Prostate gland (tissue), 2 donors: Measurements from ENCODE around the gene PHLPP1. TPM values are rescaled to one million over a fixed set of nuclear protein-coding genes. Genes with fewer than 3 reads are reported as not detected.
"Not testable (repeated sequence)": the region's sequence is repeated elsewhere in the genome, so short reads cannot be mapped to it uniquely, and the experiment has no call there.

Experiments used
- DNase-seq: peaks from one replicate; pipeline ENCODE4 v3.0.0-alpha.2; 2019; ENCODE audit warnings: low spot score
- H3K27ac ChIP-seq, 2 donors: fragments of 200-600 bp; sonication (generic); 2 replicates each; pipeline ENCODE4 v1.5.1; 2017 to 2019
- H3K27me3 ChIP-seq: fragments of 200-600 bp; sonication (generic); replicated peaks from 2 replicates; pipeline ENCODE4 v1.5.1; 2019; ENCODE audit not compliant: insufficient read depth
- H3K36me3 ChIP-seq, 2 donors: fragments of 200-600 bp; sonication (generic); 1 replicate in 1 of 2; 2 replicates in 1 of 2; pipeline versions ENCODE4 v1.5.1 to v1.8.1; 2017 to 2019
- H3K4me1 ChIP-seq: fragments of 200-600 bp; sonication (generic); replicated peaks from 2 replicates; pipeline ENCODE4 v1.5.1; 2019
- H3K4me3 ChIP-seq, 2 donors: fragments of 200-600 bp; sonication (generic); 2 replicates each; pipeline ENCODE4 v1.5.1; 2017 to 2019
- H3K9me3 ChIP-seq: fragments of 200-600 bp; sonication (generic); 2 replicates; pipeline ENCODE4 v1.5.1; 2017
- POLR2A ChIP-seq: fragments of 450-650 bp; IDR thresholded peaks from one replicate; pipeline ENCODE4 v1.6.1; 2016; ENCODE audit warnings: antibody characterized with exemption, mild to moderate bottlenecking
- POLR2AphosphoS5 ChIP-seq: sonication (generic); formaldehyde crosslinking; IDR thresholded peaks from one replicate; pipeline ENCODE4 v1.6.1; 2017; ENCODE audit warnings: antibody characterized with exemption
- WGBS: methylation state at CpG from one replicate; pipeline ENCODE4 v1.1.5; 2018; 5-methylcytosine and 5-hydroxymethylcytosine counted together
- intact Hi-C: fragments of 100-400 bp; cut with DNase I; formaldehyde crosslinking; loops from one replicate; pipeline ENCODE4 v1.14.2; 2022
- total RNA-seq, 2 donors: library from RNA; depleted of rRNA; stranded (reverse); fragments of >200 nt; gene quantifications; one replicate each; pipeline ENCODE4 v1.1.0, GENCODE V29; 2016
- TF ChIP-seq, protein P1 (sequence below), 4 experiments: fragments of 200-600 bp in 2 of 4; fragments of 450-650 bp in 2 of 4; sonication (generic) in 2 of 4; IDR thresholded peaks; 1 replicate in 3 of 4; 2 replicates in 1 of 4; pipeline ENCODE4 v1.5.1; 2016 to 2019; ENCODE audit warnings: antibody characterized with exemption in 4 of 4, mild to moderate bottlenecking in 2 of 4, moderate library complexity in 2 of 4

Gene PHLPP1
- total RNA-seq, 2 donors from 2014 or later: 16.8 to 44.1 TPM

DNA sequence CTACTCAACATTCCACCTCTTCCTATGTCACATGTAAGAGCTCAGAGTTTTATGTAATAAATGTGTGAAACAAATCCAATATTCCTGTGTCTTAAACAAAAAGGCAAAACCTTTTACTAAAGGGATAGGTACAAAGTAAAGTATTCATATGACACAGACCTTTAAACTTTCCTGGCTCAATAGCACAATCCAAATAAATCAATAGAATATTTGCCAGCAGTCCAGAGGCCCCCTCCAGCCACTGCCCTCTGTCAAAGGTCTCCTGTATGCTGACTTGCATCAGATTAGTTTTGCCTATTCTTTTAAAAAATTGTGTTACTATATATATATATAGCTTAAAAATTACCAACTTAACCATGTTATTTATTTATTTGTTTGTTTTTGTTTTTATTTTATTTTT is 17.7 kb upstream of the PHLPP1 start:
- Histone ChIP-seq H3K36me3 (no peaks in the 10 kb centered on the region), H3K27ac (no peak overlapping the region), H3K9me3 (no peaks in the 10 kb centered on the region), H3K27me3 (no peaks in the 10 kb centered on the region), H3K4me1 (no peaks in the 10 kb centered on the region), H3K4me3 (no peak overlapping the region)
- TF ChIP-seq POLR2AphosphoS5 (no peak), POLR2A (no peak)
- TF ChIP-seq, protein P1, sequence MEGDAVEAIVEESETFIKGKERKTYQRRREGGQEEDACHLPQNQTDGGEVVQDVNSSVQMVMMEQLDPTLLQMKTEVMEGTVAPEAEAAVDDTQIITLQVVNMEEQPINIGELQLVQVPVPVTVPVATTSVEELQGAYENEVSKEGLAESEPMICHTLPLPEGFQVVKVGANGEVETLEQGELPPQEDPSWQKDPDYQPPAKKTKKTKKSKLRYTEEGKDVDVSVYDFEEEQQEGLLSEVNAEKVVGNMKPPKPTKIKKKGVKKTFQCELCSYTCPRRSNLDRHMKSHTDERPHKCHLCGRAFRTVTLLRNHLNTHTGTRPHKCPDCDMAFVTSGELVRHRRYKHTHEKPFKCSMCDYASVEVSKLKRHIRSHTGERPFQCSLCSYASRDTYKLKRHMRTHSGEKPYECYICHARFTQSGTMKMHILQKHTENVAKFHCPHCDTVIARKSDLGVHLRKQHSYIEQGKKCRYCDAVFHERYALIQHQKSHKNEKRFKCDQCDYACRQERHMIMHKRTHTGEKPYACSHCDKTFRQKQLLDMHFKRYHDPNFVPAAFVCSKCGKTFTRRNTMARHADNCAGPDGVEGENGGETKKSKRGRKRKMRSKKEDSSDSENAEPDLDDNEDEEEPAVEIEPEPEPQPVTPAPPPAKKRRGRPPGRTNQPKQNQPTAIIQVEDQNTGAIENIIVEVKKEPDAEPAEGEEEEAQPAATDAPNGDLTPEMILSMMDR (IDR thresholded peaks at IDR 0.05): no peak
- intact Hi-C loops: no loop called here
- no peak for DNase-seq

DNA sequence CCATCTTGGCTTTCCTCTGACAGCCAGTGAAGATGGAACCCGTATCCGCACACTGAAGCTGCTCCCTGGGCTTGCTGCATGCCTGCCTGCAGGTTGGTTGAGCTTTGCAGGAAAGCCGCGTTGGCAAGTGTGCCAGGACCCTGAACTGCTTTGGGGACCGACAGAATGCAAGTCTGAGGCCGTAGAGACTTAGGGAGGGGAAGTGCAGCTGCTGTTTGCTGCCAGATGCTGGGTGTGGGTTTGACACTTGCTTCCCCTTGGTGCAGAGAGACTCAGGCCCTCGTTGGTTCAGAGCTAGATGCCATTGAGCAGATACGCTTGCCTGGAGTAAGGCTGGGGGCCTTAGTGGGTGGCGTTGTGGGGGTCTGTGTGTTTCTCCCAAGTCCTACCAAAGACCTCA is 13.1 kb upstream of the PHLPP1 start:
- DNase-seq: no peak
- intact Hi-C loops: no loop called here
- TF ChIP-seq POLR2AphosphoS5: no peak
- no peak for TF ChIP-seq POLR2A
- TF ChIP-seq, protein P1 (IDR thresholded peaks at IDR 0.05): no peak
- H3K4me3 ChIP-seq: no peak overlapping the region
- 74% methylated on average over 9 of the region's 9 CpGs for WGBS
- H3K36me3 ChIP-seq: no peaks in the 10 kb centered on the region
- no peaks in the 10 kb centered on the region for H3K4me1 ChIP-seq
- no peak overlapping the region for H3K27ac ChIP-seq
- H3K27me3 ChIP-seq: no peaks in the 10 kb centered on the region
- no peaks in the 10 kb centered on the region for H3K9me3 ChIP-seq

DNA sequence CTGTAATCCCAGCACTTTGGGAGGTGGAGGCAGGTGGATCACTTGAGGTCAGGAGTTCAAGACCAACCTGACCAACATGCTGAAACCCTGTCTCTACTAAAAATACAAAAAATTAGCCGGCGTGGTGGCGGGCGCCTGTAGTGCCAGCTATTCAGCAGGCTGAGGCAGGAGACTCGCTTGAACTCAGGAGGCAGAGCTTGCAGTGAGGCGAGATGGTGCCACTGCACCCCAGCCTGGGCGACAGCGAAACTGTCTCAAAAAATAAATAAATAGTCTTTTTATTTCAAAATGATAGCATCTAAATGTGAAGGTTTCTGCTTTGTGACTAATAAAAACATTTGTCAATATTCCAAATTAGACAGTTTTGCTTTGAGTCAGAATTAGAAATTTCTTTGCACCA is 8.5 kb upstream of the PHLPP1 start:
- H3K4me1 ChIP-seq, H3K27me3 ChIP-seq, H3K9me3 ChIP-seq, DNase-seq, H3K36me3 ChIP-seq, H3K27ac ChIP-seq, H3K4me3 ChIP-seq, intact Hi-C loops: not testable (repeated sequence)
- whole genome bisulfite sequencing: 89% methylated on average over 8 of the region's 8 CpGs

DNA sequence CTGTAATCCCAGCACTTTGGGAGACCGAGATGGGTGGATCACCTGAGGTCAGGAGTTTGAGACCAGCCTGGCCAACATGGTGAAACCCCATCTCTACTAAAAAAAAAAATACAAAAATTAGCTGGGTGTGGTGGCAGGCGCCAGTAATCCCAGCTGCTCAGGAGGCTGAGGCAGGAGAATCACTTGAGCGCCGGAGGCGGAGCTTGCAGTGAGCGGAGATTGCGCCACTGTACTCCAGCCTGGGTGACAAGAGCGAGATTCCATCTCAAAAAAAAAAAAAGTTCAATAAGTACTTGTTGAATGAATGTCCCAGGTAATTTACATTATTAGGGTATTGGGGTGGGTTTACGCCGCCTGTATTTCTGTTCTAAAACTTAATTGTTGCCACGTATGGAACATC is 5.4 kb upstream of the PHLPP1 start:
- H3K4me3 ChIP-seq, H3K36me3 ChIP-seq, H3K27me3 ChIP-seq, H3K27ac ChIP-seq, H3K4me1 ChIP-seq, DNase-seq, H3K9me3 ChIP-seq: not testable (repeated sequence)
- intact Hi-C loops: loop anchor here (5.0 to 10.0 kb wide), 4 partner anchors 75 to 725 kb away; partner anchors contain the start of genes PIGN and RELCH
- 66% methylated on average over 11 of the region's 11 CpGs for WGBS

DNA sequence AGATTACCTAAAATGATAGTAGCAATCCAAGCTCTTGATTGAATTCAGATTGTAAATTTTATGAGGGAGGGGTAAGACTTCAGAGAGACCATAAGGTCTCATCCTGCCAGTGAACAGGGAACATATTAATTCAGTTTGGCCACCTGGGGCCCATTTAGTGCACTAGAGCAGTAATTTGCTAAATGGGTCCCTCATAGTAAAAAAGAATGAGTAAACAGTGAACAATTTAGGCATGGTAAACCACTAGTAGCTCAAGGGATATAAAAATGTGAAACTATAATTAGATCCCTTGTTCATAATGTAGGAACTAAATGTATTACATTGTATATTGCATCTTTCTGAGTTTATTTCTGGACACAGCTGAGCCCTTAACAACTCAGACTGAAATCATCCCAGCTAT is 4.9 kb upstream of the PHLPP1 start:
- Histone ChIP-seq H3K36me3 (no peaks in the 10 kb centered on the region), H3K27ac (no peak overlapping the region), H3K9me3 (no peaks in the 10 kb centered on the region), H3K27me3 (no peaks in the 10 kb centered on the region), H3K4me1 (no peaks in the 10 kb centered on the region), H3K4me3 (no peak overlapping the region)
- no peak for DNase-seq
- TF ChIP-seq, protein P1 (IDR thresholded peaks at IDR 0.05): no peak
- no peak for TF ChIP-seq POLR2A
- no peak for TF ChIP-seq POLR2AphosphoS5
- intact Hi-C loops: loop anchor here (5.0 to 10.0 kb wide), 4 partner anchors 74 to 724 kb away; partner anchors contain the start of genes PIGN and RELCH

DNA sequence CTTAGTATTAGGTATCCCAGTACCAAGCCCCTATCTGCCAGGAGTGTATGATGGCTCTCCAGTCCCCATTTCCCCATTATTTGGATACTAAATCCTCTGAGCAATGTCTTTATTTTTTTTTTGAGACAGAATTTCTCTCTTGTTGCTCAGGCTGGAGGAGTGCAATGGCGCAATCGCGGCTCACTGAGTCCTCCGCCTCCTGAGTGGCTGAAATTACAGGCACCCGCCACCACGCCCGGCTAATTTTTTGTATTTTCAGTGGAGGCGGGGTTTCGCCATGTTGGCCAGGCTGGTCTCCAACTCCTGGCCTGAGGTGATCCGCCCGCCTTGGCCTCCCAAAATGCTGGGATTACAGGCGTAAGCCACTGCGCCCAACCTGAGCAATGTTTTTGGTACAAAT is 3.6 kb upstream of the PHLPP1 start:
- intact Hi-C loops: loop anchor here (5.0 to 10.0 kb wide), 4 partner anchors 73 to 723 kb away; partner anchors contain the start of genes PIGN and RELCH
- Histone ChIP-seq H3K27ac (no peak overlapping the region), H3K27me3 (no peaks in the 10 kb centered on the region), H3K9me3 (no peaks in the 10 kb centered on the region), H3K36me3 (no peaks in the 10 kb centered on the region), H3K4me3 (no peak overlapping the region), H3K4me1 (no peaks in the 10 kb centered on the region)
- WGBS: 98% methylated on average over 13 of the region's 13 CpGs
- TF ChIP-seq POLR2AphosphoS5 (no peak), POLR2A (no peak)
- TF ChIP-seq, protein P1 (IDR thresholded peaks at IDR 0.05): no peak
- no peak for DNase-seq
